Measurements from ENCODE around the gene PRKAR2B.

The PRKAR2B gene

DNA sequence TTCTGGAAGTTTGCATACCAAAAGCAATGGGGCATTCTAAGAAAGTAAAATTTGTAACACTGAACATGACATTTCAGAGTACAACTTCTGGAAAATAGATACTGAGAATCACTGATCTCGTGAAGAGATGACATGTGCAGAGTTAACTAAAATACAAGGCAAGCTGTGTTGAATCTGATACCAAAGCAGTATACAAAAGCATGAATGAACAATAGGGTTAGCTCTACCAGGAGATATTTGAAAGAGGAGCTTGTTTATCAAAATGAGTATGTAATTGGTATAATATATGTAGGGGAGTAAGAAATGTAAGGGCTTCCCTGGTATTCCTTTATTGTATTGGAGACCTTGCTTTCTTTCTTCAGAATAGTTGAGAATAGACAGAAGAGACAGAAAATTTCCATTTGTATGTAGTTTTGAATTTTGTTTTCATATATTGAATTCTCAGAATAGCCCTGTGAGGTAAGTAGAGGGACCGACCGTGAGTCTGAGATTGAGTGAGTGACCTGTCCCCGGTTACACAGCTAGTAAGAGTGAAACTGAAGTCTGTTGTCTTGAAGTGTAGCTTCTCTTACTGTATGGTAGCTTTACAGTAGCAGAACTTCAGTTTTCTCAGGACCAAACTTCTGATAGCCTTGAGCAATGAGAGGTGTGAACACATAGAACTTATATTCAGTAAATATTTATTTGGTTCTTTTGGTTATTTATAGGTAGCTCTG lies 129.3 kb downstream of the PRKAR2B start:
- TF ChIP-seq, protein P1, sequence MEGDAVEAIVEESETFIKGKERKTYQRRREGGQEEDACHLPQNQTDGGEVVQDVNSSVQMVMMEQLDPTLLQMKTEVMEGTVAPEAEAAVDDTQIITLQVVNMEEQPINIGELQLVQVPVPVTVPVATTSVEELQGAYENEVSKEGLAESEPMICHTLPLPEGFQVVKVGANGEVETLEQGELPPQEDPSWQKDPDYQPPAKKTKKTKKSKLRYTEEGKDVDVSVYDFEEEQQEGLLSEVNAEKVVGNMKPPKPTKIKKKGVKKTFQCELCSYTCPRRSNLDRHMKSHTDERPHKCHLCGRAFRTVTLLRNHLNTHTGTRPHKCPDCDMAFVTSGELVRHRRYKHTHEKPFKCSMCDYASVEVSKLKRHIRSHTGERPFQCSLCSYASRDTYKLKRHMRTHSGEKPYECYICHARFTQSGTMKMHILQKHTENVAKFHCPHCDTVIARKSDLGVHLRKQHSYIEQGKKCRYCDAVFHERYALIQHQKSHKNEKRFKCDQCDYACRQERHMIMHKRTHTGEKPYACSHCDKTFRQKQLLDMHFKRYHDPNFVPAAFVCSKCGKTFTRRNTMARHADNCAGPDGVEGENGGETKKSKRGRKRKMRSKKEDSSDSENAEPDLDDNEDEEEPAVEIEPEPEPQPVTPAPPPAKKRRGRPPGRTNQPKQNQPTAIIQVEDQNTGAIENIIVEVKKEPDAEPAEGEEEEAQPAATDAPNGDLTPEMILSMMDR (conservative IDR thresholded peaks at IDR 0.05; ENCODE audit: control insufficient read depth, insufficient read depth, low read depth, low read length), result no peak
- H3K4me3 ChIP-seq (ENCODE audit: control insufficient read depth, low read depth, low read length), result no peak overlapping the region
- DNase-seq (ENCODE audit: low read depth), result no peak

- no peak overlapping the region for H3K4me3 ChIP-seq (ENCODE audit: control insufficient read depth, low read depth, low read length)
- peak; percentile 53 for DNase-seq (ENCODE audit: low read depth)
- TF ChIP-seq, protein P1 (conservative IDR thresholded peaks at IDR 0.05; ENCODE audit: control insufficient read depth, insufficient read depth, low read depth, low read length), result no peak
Measured at GRCh38 chr7:107179326-107180164, 135.0 kb downstream of the PRKAR2B start.

DNA sequence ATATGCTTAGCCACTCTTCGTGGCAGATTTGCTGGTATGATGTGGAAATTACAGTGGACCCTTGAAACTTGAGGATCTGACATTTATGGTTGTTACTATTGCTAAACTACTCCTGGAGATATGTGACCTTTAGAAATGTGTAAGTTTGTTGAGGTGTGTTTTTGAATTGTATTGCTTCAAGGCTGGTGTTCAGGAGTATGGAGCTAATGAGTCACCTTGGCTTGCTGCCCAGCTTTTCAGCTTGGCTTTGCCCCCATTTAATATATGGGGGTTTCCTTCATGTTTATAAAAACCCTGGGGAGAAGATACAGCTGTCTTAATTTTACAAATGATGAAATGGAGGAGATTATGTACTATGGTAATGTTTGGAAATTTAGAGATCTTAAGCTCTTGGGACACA lies 135.9 kb downstream of the PRKAR2B start:
- peak; percentile 84 for DNase-seq (ENCODE audit: low read depth)
- TF ChIP-seq, protein P1 (conservative IDR thresholded peaks at IDR 0.05; ENCODE audit: control insufficient read depth, insufficient read depth, low read depth, low read length), result no peak
- no peak overlapping the region for H3K4me3 ChIP-seq (ENCODE audit: control insufficient read depth, low read depth, low read length)

- TF ChIP-seq, protein P1 (conservative IDR thresholded peaks at IDR 0.05; ENCODE audit: control insufficient read depth, insufficient read depth, low read depth, low read length), result no peak
- no peak for DNase-seq (ENCODE audit: low read depth)
Measured at GRCh38 chr7:107181172-107181571, 136.7 kb downstream of the PRKAR2B start.

GRCh38 chr7:107185716-107186115 lies 141.2 kb downstream of the PRKAR2B start:
- H3K4me3 ChIP-seq (ENCODE audit: control insufficient read depth, low read depth, low read length), result no peak overlapping the region
- no peak for DNase-seq (ENCODE audit: low read depth)
- TF ChIP-seq, protein P1 (conservative IDR thresholded peaks at IDR 0.05; ENCODE audit: control insufficient read depth, insufficient read depth, low read depth, low read length), result no peak

More at GRCh38 chr7:107181172-107181571, 136.7 kb downstream of the PRKAR2B start:
- no peak overlapping the region for H3K4me3 ChIP-seq (ENCODE audit: control insufficient read depth, low read depth, low read length)

DNA sequence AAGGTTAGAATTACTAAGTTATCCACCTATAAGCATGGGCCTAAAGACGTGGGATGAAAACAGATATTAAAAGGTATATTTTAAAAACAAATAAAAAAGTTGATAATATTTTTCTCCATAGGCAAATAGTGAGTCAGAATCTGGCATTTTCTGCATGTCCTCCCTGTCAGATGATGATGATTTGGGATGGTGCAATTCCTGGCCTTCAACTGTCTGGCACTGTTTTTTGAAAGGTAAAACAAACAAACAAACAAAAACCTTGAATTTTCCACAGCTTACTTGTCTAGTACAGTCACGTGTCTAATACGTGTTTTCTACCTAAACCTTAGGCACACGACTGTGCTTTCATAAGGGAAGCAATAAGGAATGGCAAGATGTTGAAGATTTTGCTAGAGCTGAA lies 141.7 kb downstream of the PRKAR2B start:
- TF ChIP-seq, protein P1 (conservative IDR thresholded peaks at IDR 0.05; ENCODE audit: control insufficient read depth, insufficient read depth, low read depth, low read length), result no peak
- no peak overlapping the region for H3K4me3 ChIP-seq (ENCODE audit: control insufficient read depth, low read depth, low read length)
- DNase-seq (ENCODE audit: low read depth), result peak; percentile 42

Measured in fibroblast of mammary gland (primary cell).